H1 (cell line): ENCODE measurements around the gene SFXN1.

Experiments
- BRCA1 ChIP-seq: IDR thresholded peaks from 2 replicates; pipeline ENCODE4 v1.6.1; 2012; ENCODE audit warnings: low read depth, low read length, improper control_type of control experiment
- CEBPB ChIP-seq: IDR thresholded peaks from 2 replicates; pipeline ENCODE4 v1.6.1; 2012; ENCODE audit warnings: low read depth, low read length
- CTCF ChIP-seq, 3 experiments: IDR thresholded peaks; 1 replicate in 2 of 3; 2 replicates in 1 of 3; pipeline versions ENCODE4 v1.5.1 to v1.6.1; 2011; ENCODE audit warnings: low read length in 3 of 3, mild to moderate bottlenecking in 3 of 3, inconsistent platforms in 2 of 3, low read depth in 1 of 3, moderate library complexity in 1 of 3; ENCODE audit not compliant: insufficient read depth in 1 of 3; ENCODE audit errors: control extremely low read depth in 1 of 3
- GABPA ChIP-seq: IDR thresholded peaks from 2 replicates; pipeline ENCODE4 v1.6.1; 2011; ENCODE audit warnings: mild to moderate bottlenecking, low read length, moderate library complexity, borderline replicate concordance; ENCODE audit not compliant: insufficient read depth
- MAFK ChIP-seq: IDR thresholded peaks from 2 replicates; pipeline ENCODE4 v1.6.1; 2012; ENCODE audit warnings: low read depth, mild to moderate bottlenecking, improper control_type of control experiment, low read length
- MAX ChIP-seq: IDR thresholded peaks from 2 replicates; pipeline ENCODE4 v1.6.1; 2012; ENCODE audit warnings: inconsistent platforms
- POLR2AphosphoS5 ChIP-seq: IDR thresholded peaks from 2 replicates; pipeline ENCODE4 v1.6.1; 2011; ENCODE audit warnings: low read depth, low read length
- USF2 ChIP-seq: IDR thresholded peaks from 2 replicates; pipeline ENCODE4 v1.6.1; 2011; ENCODE audit warnings: low read length, improper control_type of control experiment

- TF ChIP-seq CEBPB (no peak), MAFK (no peak), GABPA (no peak), BRCA1 (no peak), USF2 (no peak), CTCF (IDR thresholded peaks at IDR 0.05; ENCODE audit: control extremely low read depth in 1 of 3, insufficient read depth in 1 of 3, low read depth in 1 of 3, low read length in 3 of 3) (no peak), MAX (no peak), POLR2AphosphoS5 (no peak)
Measured at GRCh38 chr5:175493260-175493659, 14.9 kb downstream of the SFXN1 start.
